A375 (cell line): Measurements from ENCODE around the gene NKD1. TPM values are rescaled to one million over a fixed set of nuclear protein-coding genes. Genes with fewer than 3 reads are reported as not detected.

Source experiments
- total RNA-seq: library from RNA; depleted of rRNA; stranded (reverse); fragments of >200 nt; shearing (Covaris generic); gene quantifications from 2 replicates; pipeline ENCODE4 v1.2.3, GENCODE V29; 2014; rRNA removed

NKD1 gene
- total RNA-seq: 0.08 TPM in 2 replicates

GRCh38 chr16:50548125-50548908 is at the start of gene NKD1:
TSS of gene NKD1 (plus strand) at chr16:50548396. CDS start at chr16:50548554, 158 bp downstream.

GRCh38 chr16:50681021-50681885 is 133.1 kb downstream of the NKD1 start, which contains the start of gene SNX20:
TSS of gene SNX20 (minus strand) at chr16:50681312. CDS start at chr16:50677526, 3,786 bp downstream.

GRCh38 chr16:50692999-50693781 is 145.0 kb downstream of the NKD1 start, which contains the start of gene NOD2:
TSS of gene NOD2 (plus strand) at chr16:50693606. CDS start at chr16:50699496, 5,890 bp downstream.

Other genes with a start within 250 kb of the NKD1 start
- gene BRD7, start 179.4 kb upstream of the NKD1 start, total RNA-seq: 66.9 and 77.4 TPM in 2 replicates
- not detected in 2 replicates for gene SNX20, start 132.9 kb downstream of the NKD1 start, total RNA-seq
- gene NOD2, start 145.2 kb downstream of the NKD1 start, total RNA-seq: 0.15 and 0.21 TPM in 2 replicates
- gene CYLD, start 193.7 kb downstream of the NKD1 start, total RNA-seq: 10.4 and 13.8 TPM in 2 replicates